Smooth muscle cell (in vitro differentiated cells): ENCODE data around the gene DR1. TPM values are rescaled to one million over a fixed set of nuclear protein-coding genes. Genes with fewer than 3 reads are reported as not detected.
A peak's percentile ranks its signal among the peaks of the same experiment; 100 is the strongest.

Experiments
- DNase-seq: peaks from one replicate; lab custom pipeline; 2025; ENCODE audit not compliant: unreplicated experiment; lab: John Stamatoyannopoulos, UW
- H2AFZ ChIP-seq: fragments of 200-600 bp; sonication (generic); 2 replicates; pipeline ENCODE4 v1.6.0; 2016; ENCODE audit warnings: antibody characterized with exemption, low read depth, mild to moderate bottlenecking
- H3F3A ChIP-seq: fragments of 200-600 bp; sonication (generic); 2 replicates; pipeline ENCODE4 v1.6.0; 2017; ENCODE audit warnings: antibody characterized with exemption, low read depth
- H3K27ac ChIP-seq: fragments of 200-600 bp; sonication (generic); 2 replicates; pipeline ENCODE4 v1.5.1; 2016; ENCODE audit warnings: low read depth, mild to moderate bottlenecking
- H3K27me3 ChIP-seq: fragments of 200-600 bp; sonication (generic); 2 replicates; pipeline ENCODE4 v1.6.1; 2016; ENCODE audit warnings: low read depth, mild to moderate bottlenecking
- H3K36me3 ChIP-seq: fragments of 200-600 bp; sonication (generic); 2 replicates; pipeline ENCODE4 v1.5.1; 2016; ENCODE audit warnings: low read depth
- H3K4me1 ChIP-seq: fragments of 200-600 bp; sonication (generic); 2 replicates; pipeline ENCODE4 v1.5.1; 2016; ENCODE audit warnings: low read depth
- H3K4me2 ChIP-seq: fragments of 200-600 bp; sonication (generic); 2 replicates; pipeline ENCODE4 v1.6.0; 2016; ENCODE audit warnings: mild to moderate bottlenecking
- H3K4me3 ChIP-seq: fragments of 200-600 bp; sonication (generic); 2 replicates; pipeline ENCODE4 v1.5.1; 2016; ENCODE audit warnings: mild to moderate bottlenecking
- H3K79me2 ChIP-seq: fragments of 200-600 bp; sonication (generic); 2 replicates; pipeline ENCODE4 v1.6.0; 2016; ENCODE audit warnings: low read depth, mild to moderate bottlenecking
- H3K9ac ChIP-seq: fragments of 200-600 bp; sonication (generic); 2 replicates; pipeline ENCODE4 v1.6.0; 2016; ENCODE audit warnings: low read depth
- H3K9me3 ChIP-seq: fragments of 200-600 bp; sonication (generic); replicated peaks from 2 replicates; pipeline ENCODE4 v1.5.1; 2016; ENCODE audit warnings: low read depth
- H4K20me1 ChIP-seq: fragments of 200-600 bp; sonication (generic); 2 replicates; pipeline ENCODE4 v1.6.0; 2016; ENCODE audit warnings: low read depth
- CTCF ChIP-seq: fragments of 200-600 bp; sonication (generic); IDR thresholded peaks from 2 replicates; pipeline ENCODE4 v1.5.1; 2017; ENCODE audit warnings: borderline replicate concordance, mild to moderate bottlenecking, antibody characterized with exemption; ENCODE audit not compliant: insufficient read depth, poor library complexity, severe bottlenecking
- WGBS: methylation state at CpG from one replicate; pipeline ENCODE4 v1.1.7; 2016; ENCODE audit warnings: low lambda C conversion rate; 5-methylcytosine and 5-hydroxymethylcytosine counted together
- polyA plus RNA-seq: library from polyadenylated mRNA; unstranded; fragments of >200 nt; fragmentation: Nextera tagmentation; extraction: Ambion mirVana; gene quantifications from 2 replicates; pipeline ENCODE4 v1.2.1, GENCODE V29; 2016
- total RNA-seq: library from RNA; depleted of rRNA; stranded (reverse); fragments of >200 nt; gene quantifications from 2 replicates; pipeline ENCODE4 v1.2.3, GENCODE V29; 2014

The DR1 gene
- total and polyA plus RNA-seq, 2 experiments from 2014 or later = 33.8 to 63.4 TPM

- Histone ChIP-seq H4K20me1 (peaks cover 37% of the 10 kb centered on the region), H3K79me2 (peaks cover 48% of the 10 kb centered on the region), H3K4me1 (peaks cover 23% of the 10 kb centered on the region), H3K27ac (peak overlapping the region; percentile 90), H3K4me3 (peak overlapping the region; percentile 97), H2AFZ (peak overlapping the region; percentile 86), H3F3A (no peaks in the 10 kb centered on the region), H3K4me2 (peak overlapping the region; percentile 89), H3K27me3 (no peaks in the 10 kb centered on the region), H3K36me3 (no peaks in the 10 kb centered on the region), H3K9me3 (no peaks in the 10 kb centered on the region), H3K9ac (peak overlapping the region; percentile 93)
- DNase-seq = no peak
- TF ChIP-seq CTCF = no peak
- 22% methylated on average over 12 of the region's 12 CpGs for WGBS
Measured at GRCh38 chr1:93344886-93345632, 648 bp upstream of the DR1 start.

GRCh38 chr1:93346421-93346993 is 800 bp downstream of the DR1 start:
- WGBS = 1% methylated on average over 22 of the region's 22 CpGs

GRCh38 chr1:93347334-93347899 is 1.7 kb downstream of the DR1 start:
- H4K20me1 ChIP-seq = peaks cover 60% of the 10 kb centered on the region
- WGBS = 5% methylated on average over 12 of the region's 12 CpGs
- H3K79me2 ChIP-seq = peaks cover 72% of the 10 kb centered on the region
- H3K27ac ChIP-seq = peak overlapping the region; percentile 90
- H3K27me3 ChIP-seq = no peaks in the 10 kb centered on the region
- H3K36me3 ChIP-seq = no peaks in the 10 kb centered on the region
- peak overlapping the region; percentile 93 for H3K9ac ChIP-seq
- no peak for DNase-seq
- H2AFZ ChIP-seq = no peak overlapping the region
- no peaks in the 10 kb centered on the region for H3F3A ChIP-seq
- peak overlapping the region; percentile 97 for H3K4me3 ChIP-seq
- H3K4me1 ChIP-seq = peaks cover 33% of the 10 kb centered on the region
- H3K9me3 ChIP-seq = no peaks in the 10 kb centered on the region
- H3K4me2 ChIP-seq = peak overlapping the region; percentile 89
- no peak for TF ChIP-seq CTCF

More at GRCh38 chr1:93346421-93346993, 800 bp downstream of the DR1 start:
- H3K27ac ChIP-seq = peak overlapping the region; percentile 90
- H2AFZ ChIP-seq = peak overlapping the region; percentile 86
- H3K4me2 ChIP-seq = peak overlapping the region; percentile 89
- no peaks in the 10 kb centered on the region for H3K27me3 ChIP-seq
- H3K9me3 ChIP-seq = no peaks in the 10 kb centered on the region
- no peak for DNase-seq
- H3F3A ChIP-seq = no peaks in the 10 kb centered on the region
- no peaks in the 10 kb centered on the region for H3K36me3 ChIP-seq
- peaks cover 63% of the 10 kb centered on the region for H3K79me2 ChIP-seq
- H4K20me1 ChIP-seq = peaks cover 51% of the 10 kb centered on the region
- peak overlapping the region; percentile 93 for H3K9ac ChIP-seq
- no peak for TF ChIP-seq CTCF
- peak overlapping the region; percentile 97 for H3K4me3 ChIP-seq
- H3K4me1 ChIP-seq = peaks cover 33% of the 10 kb centered on the region
